ENCODE data around the gene TBC1D8.

DNA sequence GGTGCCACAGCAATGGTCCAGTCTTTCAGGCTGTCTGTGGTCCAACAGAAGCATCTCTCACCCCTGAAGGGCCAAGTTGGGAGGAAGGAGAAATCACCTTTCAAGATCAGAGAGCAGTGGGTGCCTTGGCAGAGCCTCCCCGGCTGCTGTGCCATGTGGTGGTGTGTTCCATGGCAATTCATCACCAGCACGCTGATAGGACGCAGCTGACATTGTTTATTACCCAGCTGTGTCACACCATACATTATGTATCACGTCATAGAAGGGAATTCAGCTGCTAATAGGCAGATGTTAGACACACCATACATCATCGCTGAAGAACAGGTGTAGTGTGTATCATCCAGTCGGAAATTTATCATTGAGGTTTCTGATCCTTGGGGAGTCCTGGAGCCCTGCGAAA is 178.7 kb downstream of the TBC1D8 start:
- TF ChIP-seq, protein P1, sequence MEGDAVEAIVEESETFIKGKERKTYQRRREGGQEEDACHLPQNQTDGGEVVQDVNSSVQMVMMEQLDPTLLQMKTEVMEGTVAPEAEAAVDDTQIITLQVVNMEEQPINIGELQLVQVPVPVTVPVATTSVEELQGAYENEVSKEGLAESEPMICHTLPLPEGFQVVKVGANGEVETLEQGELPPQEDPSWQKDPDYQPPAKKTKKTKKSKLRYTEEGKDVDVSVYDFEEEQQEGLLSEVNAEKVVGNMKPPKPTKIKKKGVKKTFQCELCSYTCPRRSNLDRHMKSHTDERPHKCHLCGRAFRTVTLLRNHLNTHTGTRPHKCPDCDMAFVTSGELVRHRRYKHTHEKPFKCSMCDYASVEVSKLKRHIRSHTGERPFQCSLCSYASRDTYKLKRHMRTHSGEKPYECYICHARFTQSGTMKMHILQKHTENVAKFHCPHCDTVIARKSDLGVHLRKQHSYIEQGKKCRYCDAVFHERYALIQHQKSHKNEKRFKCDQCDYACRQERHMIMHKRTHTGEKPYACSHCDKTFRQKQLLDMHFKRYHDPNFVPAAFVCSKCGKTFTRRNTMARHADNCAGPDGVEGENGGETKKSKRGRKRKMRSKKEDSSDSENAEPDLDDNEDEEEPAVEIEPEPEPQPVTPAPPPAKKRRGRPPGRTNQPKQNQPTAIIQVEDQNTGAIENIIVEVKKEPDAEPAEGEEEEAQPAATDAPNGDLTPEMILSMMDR (IDR thresholded peaks at IDR 0.05) = no peak
- no peak for TF ChIP-seq POLR2A (IDR thresholded peaks at IDR 0.05)
